ENCODE data around the gene OR8B12.
"Not testable (repeated sequence)": the region's sequence is repeated elsewhere in the genome, so short reads cannot be mapped to it uniquely, and the experiment has no call there.

Gene OR8B12

GRCh38 chr11:124519850-124520549, 23.5 kb downstream of the OR8B12 start:
- DNase-seq: no peak

- DNase-seq: no peak
These were observed 24.4 kb downstream of the OR8B12 start for GRCh38 chr11:124518989-124519451.

GRCh38 chr11:124517314-124517713, 26.1 kb downstream of the OR8B12 start:
- DNase-seq: no peak

- not testable (repeated sequence) for DNase-seq
These were observed 28.8 kb downstream of the OR8B12 start for GRCh38 chr11:124514675-124515074.

- DNase-seq: no peak
These were observed 29.3 kb downstream of the OR8B12 start for GRCh38 chr11:124514131-124514530.

- DNase-seq: no peak
These were observed 31.7 kb downstream of the OR8B12 start for GRCh38 chr11:124511745-124512144.

GRCh38 chr11:124510279-124510678, 33.2 kb downstream of the OR8B12 start:
- no peak for DNase-seq

GRCh38 chr11:124499711-124500110, 43.7 kb downstream of the OR8B12 start:
- DNase-seq: no peak

GRCh38 chr11:124493016-124493655, 50.3 kb downstream of the OR8B12 start:
- DNase-seq: no peak
